Activated T-cell treated with anti-CD3 and anti-CD28 coated beads, Interleukin-2, amount 50 U/mL, for 72 hours (primary cell): ENCODE data around the gene ZNF532. TPM values are rescaled to one million over a fixed set of nuclear protein-coding genes. Genes with fewer than 3 reads are reported as not detected.
A peak's percentile ranks its signal among the peaks of the same experiment; 100 is the strongest.
"Not testable (repeated sequence)": the region's sequence is repeated elsewhere in the genome, so short reads cannot be mapped to it uniquely, and the experiment has no call there.

Experiments
- ATAC-seq, 2 donors: fragments of 150-1000 bp; cut with Tn5 transposase; replicated peaks in 1 of 2; 2 replicates each; pipeline ENCODE4 v1.10.0; 2021; ENCODE audit warnings: moderate library complexity in 2 of 2, mild to moderate bottlenecking in 1 of 2
- DNase-seq, 2 donors: peaks; one replicate each; pipeline ENCODE4 v3.0.0; 2021 to 2022; ENCODE audit warnings: mixed read lengths in 1 of 2
- H3K27ac Mint-ChIP-seq: one replicate; pipeline ENCODE4 v1.8.0; 2022; ENCODE audit warnings: mild to moderate bottlenecking, moderate library complexity, mixed read lengths
- H3K27me3 Mint-ChIP-seq: one replicate; pipeline ENCODE4 v1.8.0; 2022; ENCODE audit warnings: low read depth, mixed read lengths
- H3K36me3 Mint-ChIP-seq, 2 donors: one replicate each; pipeline ENCODE4 v1.8.0; 2022; ENCODE audit warnings: mixed read lengths in 2 of 2, mild to moderate bottlenecking in 1 of 2; ENCODE audit not compliant: insufficient read depth in 2 of 2
- H3K4me1 Mint-ChIP-seq: one replicate; pipeline ENCODE4 v1.8.0; 2022; ENCODE audit warnings: low read depth, mixed read lengths
- H3K4me3 Mint-ChIP-seq, 2 donors: one replicate each; pipeline ENCODE4 v1.8.0; 2022; ENCODE audit warnings: mild to moderate bottlenecking in 2 of 2, mixed read lengths in 2 of 2, moderate library complexity in 2 of 2
- H3K9me3 Mint-ChIP-seq, 2 donors: one replicate each; pipeline ENCODE4 v1.8.0; 2022; ENCODE audit warnings: mixed read lengths in 2 of 2
- total RNA-seq, 2 donors: library from RNA; stranded (reverse); gene quantifications; one replicate each; pipeline ENCODE4 v1.2.3, GENCODE V29; 2022

ZNF532 gene
- total RNA-seq, 2 donors from 2014 or later = 10.2 to 14.5 TPM

- Mint-ChIP-seq H3K27ac (no peak overlapping the region), H3K4me3 (no peak overlapping the region), H3K9me3 (no peaks in the 10 kb centered on the region), H3K4me1 (peaks cover under 1% of the 10 kb centered on the region), H3K36me3 (no peaks in the 10 kb centered on the region), H3K27me3 (peaks cover 7% of the 10 kb centered on the region)
- ATAC-seq (no peak), DNase-seq (no peak)
Measured at GRCh38 chr18:58901783-58902182, 37.1 kb downstream of the ZNF532 start.

- no peak overlapping the region for H3K4me3 Mint-ChIP-seq
- no peaks in the 10 kb centered on the region for H3K4me1 Mint-ChIP-seq
- H3K27me3 Mint-ChIP-seq = peaks cover 7% of the 10 kb centered on the region
- H3K9me3 Mint-ChIP-seq = no peaks in the 10 kb centered on the region
- no peak overlapping the region for H3K27ac Mint-ChIP-seq
- no peaks in the 10 kb centered on the region for H3K36me3 Mint-ChIP-seq
- DNase-seq = no peak
- ATAC-seq = no peak
Measured at GRCh38 chr18:58902961-58903360, 38.3 kb downstream of the ZNF532 start.

GRCh38 chr18:58903533-58903932 lies 38.9 kb downstream of the ZNF532 start:
- Mint-ChIP-seq H3K4me1 (no peaks in the 10 kb centered on the region), H3K27me3 (peaks cover 13% of the 10 kb centered on the region), H3K9me3 (no peaks in the 10 kb centered on the region), H3K4me3 (no peak overlapping the region), H3K27ac (no peak overlapping the region), H3K36me3 (no peaks in the 10 kb centered on the region)
- ATAC-seq (peak in 1 of 2 donors; percentile 59), DNase-seq (no peak)

GRCh38 chr18:58905777-58906428 lies 41.2 kb downstream of the ZNF532 start:
- no peak overlapping the region for H3K4me3 Mint-ChIP-seq
- no peak for ATAC-seq
- no peaks in the 10 kb centered on the region for H3K9me3 Mint-ChIP-seq
- no peaks in the 10 kb centered on the region for H3K36me3 Mint-ChIP-seq
- H3K4me1 Mint-ChIP-seq = peaks cover under 1% of the 10 kb centered on the region
- H3K27me3 Mint-ChIP-seq = peaks cover 23% of the 10 kb centered on the region
- no peak for DNase-seq
- no peak overlapping the region for H3K27ac Mint-ChIP-seq

GRCh38 chr18:58908006-58908405 lies 43.3 kb downstream of the ZNF532 start:
- peaks cover 10% of the 10 kb centered on the region for H3K4me1 Mint-ChIP-seq

GRCh38 chr18:58909521-58909920 lies 44.8 kb downstream of the ZNF532 start:
- Mint-ChIP-seq H3K9me3 (no peaks in the 10 kb centered on the region), H3K27me3 (peaks cover 32% of the 10 kb centered on the region), H3K4me3 (no peak overlapping the region), H3K27ac (no peak overlapping the region), H3K36me3 (no peaks in the 10 kb centered on the region), H3K4me1 (peaks cover 10% of the 10 kb centered on the region)
- no peak for DNase-seq
- no peak for ATAC-seq

More at GRCh38 chr18:58908006-58908405, 43.3 kb downstream of the ZNF532 start:
- no peak for DNase-seq
- no peak for ATAC-seq
- H3K9me3 Mint-ChIP-seq = no peaks in the 10 kb centered on the region
- no peak overlapping the region for H3K27ac Mint-ChIP-seq
- H3K4me3 Mint-ChIP-seq = no peak overlapping the region
- peaks cover 32% of the 10 kb centered on the region for H3K27me3 Mint-ChIP-seq
- H3K36me3 Mint-ChIP-seq = no peaks in the 10 kb centered on the region

GRCh38 chr18:58911241-58911640 lies 46.6 kb downstream of the ZNF532 start:
- H3K4me1 Mint-ChIP-seq = peaks cover 10% of the 10 kb centered on the region
- H3K36me3 Mint-ChIP-seq = no peaks in the 10 kb centered on the region
- H3K27ac Mint-ChIP-seq = no peak overlapping the region
- no peak for DNase-seq
- peaks cover 32% of the 10 kb centered on the region for H3K27me3 Mint-ChIP-seq
- no peaks in the 10 kb centered on the region for H3K9me3 Mint-ChIP-seq
- H3K4me3 Mint-ChIP-seq = no peak overlapping the region
- no peak for ATAC-seq

- Mint-ChIP-seq H3K27ac (no peak overlapping the region), H3K36me3 (no peaks in the 10 kb centered on the region), H3K27me3 (peaks cover 36% of the 10 kb centered on the region), H3K4me1 (peaks cover 10% of the 10 kb centered on the region), H3K4me3 (no peak overlapping the region), H3K9me3 (no peaks in the 10 kb centered on the region)
- ATAC-seq (no peak), DNase-seq (no peak)
Measured at GRCh38 chr18:58911766-58912165, 47.1 kb downstream of the ZNF532 start.

- H3K9me3 Mint-ChIP-seq = no peaks in the 10 kb centered on the region
- no peak overlapping the region for H3K4me3 Mint-ChIP-seq
Measured at GRCh38 chr18:58915006-58915799, 50.5 kb downstream of the ZNF532 start.

GRCh38 chr18:58915995-58916394 lies 51.3 kb downstream of the ZNF532 start:
- Mint-ChIP-seq H3K4me3 (no peak overlapping the region), H3K36me3 (no peaks in the 10 kb centered on the region), H3K27ac (no peak overlapping the region), H3K27me3 (peaks cover 17% of the 10 kb centered on the region), H3K9me3 (no peaks in the 10 kb centered on the region), H3K4me1 (peaks cover 9% of the 10 kb centered on the region)
- no peak for ATAC-seq
- no peak for DNase-seq

More at GRCh38 chr18:58915006-58915799, 50.5 kb downstream of the ZNF532 start:
- DNase-seq (no peak), ATAC-seq (no peak)
- H3K4me1 Mint-ChIP-seq = peaks cover 10% of the 10 kb centered on the region
- no peaks in the 10 kb centered on the region for H3K36me3 Mint-ChIP-seq
- H3K27ac Mint-ChIP-seq = no peak overlapping the region
- H3K27me3 Mint-ChIP-seq = peaks cover 19% of the 10 kb centered on the region

- ATAC-seq, H3K36me3 Mint-ChIP-seq, H3K4me3 Mint-ChIP-seq, H3K4me1 Mint-ChIP-seq, H3K9me3 Mint-ChIP-seq, DNase-seq, H3K27ac Mint-ChIP-seq: not testable (repeated sequence)
- H3K27me3 Mint-ChIP-seq = peaks cover 20% of the 10 kb centered on the region
Measured at GRCh38 chr18:58919934-58920333, 55.3 kb downstream of the ZNF532 start.

GRCh38 chr18:58922995-58923394 lies 58.3 kb downstream of the ZNF532 start:
- Mint-ChIP-seq H3K4me1 (no peaks in the 10 kb centered on the region), H3K9me3 (peaks cover 0 to 2% of the 10 kb centered on the region in 2 donors), H3K27ac (no peak overlapping the region), H3K36me3 (peaks cover 1% of the 10 kb centered on the region in 2 donors), H3K4me3 (no peak overlapping the region), H3K27me3 (peaks cover 24% of the 10 kb centered on the region)
- ATAC-seq (no peak), DNase-seq (no peak)

- Mint-ChIP-seq H3K27me3 (peaks cover 33% of the 10 kb centered on the region), H3K4me3 (no peak overlapping the region), H3K27ac (no peak overlapping the region), H3K9me3 (peaks cover 0 to 2% of the 10 kb centered on the region in 2 donors), H3K36me3 (peaks cover 1% of the 10 kb centered on the region in 2 donors), H3K4me1 (no peaks in the 10 kb centered on the region)
- no peak for DNase-seq
- ATAC-seq = no peak
Measured at GRCh38 chr18:58924473-58924872, 59.8 kb downstream of the ZNF532 start.
